Measurements from ENCODE around the gene LTC4S.

The LTC4S gene

GRCh38 chr5:179815491-179816249 lies 21.9 kb downstream of the LTC4S start:
- H3K4me1 Mint-ChIP-seq: peaks cover 14% of the 10 kb centered on the region
- no peaks in the 10 kb centered on the region for H3K9me3 Mint-ChIP-seq
- H3K27me3 Mint-ChIP-seq (ENCODE audit: low read depth): no peaks in the 10 kb centered on the region
- H3K27ac Mint-ChIP-seq: peak overlapping the region in 1 of 3 experiments; percentile 53
- peaks cover 26% of the 10 kb centered on the region for H3K36me3 Mint-ChIP-seq (ENCODE audit: low read depth)
- no peak for TF ChIP-seq CTCF (IDR thresholded peaks at IDR 0.05; ENCODE audit: unreplicated experiment in 3 of 3)
- H3K4me3 Mint-ChIP-seq: peak overlapping the region; percentile 62 to 87 (median 65)

GRCh38 chr5:179816401-179816795 lies 22.6 kb downstream of the LTC4S start:
- peaks cover 26% of the 10 kb centered on the region for H3K36me3 Mint-ChIP-seq (ENCODE audit: low read depth)
- no peak for TF ChIP-seq CTCF (IDR thresholded peaks at IDR 0.05; ENCODE audit: unreplicated experiment in 3 of 3)

GRCh38 chr5:179816796-179817469 lies 23.1 kb downstream of the LTC4S start:
- TF ChIP-seq CTCF (IDR thresholded peaks at IDR 0.05; ENCODE audit: unreplicated experiment in 3 of 3): no peak
- H3K27me3 Mint-ChIP-seq (ENCODE audit: low read depth): no peaks in the 10 kb centered on the region
- H3K36me3 Mint-ChIP-seq (ENCODE audit: low read depth): peaks cover 26% of the 10 kb centered on the region
- H3K27ac Mint-ChIP-seq: no peak overlapping the region
- H3K4me1 Mint-ChIP-seq: peaks cover 18% of the 10 kb centered on the region
- H3K4me3 Mint-ChIP-seq: peak overlapping the region; percentile 60 to 83 (median 78)
- no peaks in the 10 kb centered on the region for H3K9me3 Mint-ChIP-seq

More at GRCh38 chr5:179816401-179816795, 22.6 kb downstream of the LTC4S start:
- H3K27me3 Mint-ChIP-seq (ENCODE audit: low read depth): no peaks in the 10 kb centered on the region
- H3K4me1 Mint-ChIP-seq: peaks cover 14% of the 10 kb centered on the region
- no peaks in the 10 kb centered on the region for H3K9me3 Mint-ChIP-seq
- H3K4me3 Mint-ChIP-seq: peak overlapping the region; percentile 60 to 71 (median 70)
- H3K27ac Mint-ChIP-seq: no peak overlapping the region

GRCh38 chr5:179817470-179817840 lies 23.7 kb downstream of the LTC4S start:
- no peak for TF ChIP-seq CTCF (IDR thresholded peaks at IDR 0.05; ENCODE audit: unreplicated experiment in 3 of 3)
- Mint-ChIP-seq H3K36me3 (ENCODE audit: low read depth) (peaks cover 26% of the 10 kb centered on the region), H3K9me3 (no peaks in the 10 kb centered on the region), H3K4me3 (peak overlapping the region; percentile 60 to 83 (median 78)), H3K27ac (no peak overlapping the region), H3K27me3 (ENCODE audit: low read depth) (no peaks in the 10 kb centered on the region), H3K4me1 (peaks cover 24% of the 10 kb centered on the region)

GRCh38 chr5:179817890-179818745 lies 24.3 kb downstream of the LTC4S start:
- H3K27ac Mint-ChIP-seq: peak overlapping the region; percentile 62 to 95 (median 92)
- H3K9me3 Mint-ChIP-seq: no peaks in the 10 kb centered on the region
- H3K4me3 Mint-ChIP-seq: peak overlapping the region; percentile 78 to 85 (median 83)
- no peak for TF ChIP-seq CTCF (IDR thresholded peaks at IDR 0.05; ENCODE audit: unreplicated experiment in 3 of 3)
- H3K27me3 Mint-ChIP-seq (ENCODE audit: low read depth): no peaks in the 10 kb centered on the region
- peaks cover 24% of the 10 kb centered on the region for H3K36me3 Mint-ChIP-seq (ENCODE audit: low read depth)
- H3K4me1 Mint-ChIP-seq: peaks cover 30% of the 10 kb centered on the region
